ENCODE data around the gene ANKRD63.

Gene ANKRD63

DNA sequence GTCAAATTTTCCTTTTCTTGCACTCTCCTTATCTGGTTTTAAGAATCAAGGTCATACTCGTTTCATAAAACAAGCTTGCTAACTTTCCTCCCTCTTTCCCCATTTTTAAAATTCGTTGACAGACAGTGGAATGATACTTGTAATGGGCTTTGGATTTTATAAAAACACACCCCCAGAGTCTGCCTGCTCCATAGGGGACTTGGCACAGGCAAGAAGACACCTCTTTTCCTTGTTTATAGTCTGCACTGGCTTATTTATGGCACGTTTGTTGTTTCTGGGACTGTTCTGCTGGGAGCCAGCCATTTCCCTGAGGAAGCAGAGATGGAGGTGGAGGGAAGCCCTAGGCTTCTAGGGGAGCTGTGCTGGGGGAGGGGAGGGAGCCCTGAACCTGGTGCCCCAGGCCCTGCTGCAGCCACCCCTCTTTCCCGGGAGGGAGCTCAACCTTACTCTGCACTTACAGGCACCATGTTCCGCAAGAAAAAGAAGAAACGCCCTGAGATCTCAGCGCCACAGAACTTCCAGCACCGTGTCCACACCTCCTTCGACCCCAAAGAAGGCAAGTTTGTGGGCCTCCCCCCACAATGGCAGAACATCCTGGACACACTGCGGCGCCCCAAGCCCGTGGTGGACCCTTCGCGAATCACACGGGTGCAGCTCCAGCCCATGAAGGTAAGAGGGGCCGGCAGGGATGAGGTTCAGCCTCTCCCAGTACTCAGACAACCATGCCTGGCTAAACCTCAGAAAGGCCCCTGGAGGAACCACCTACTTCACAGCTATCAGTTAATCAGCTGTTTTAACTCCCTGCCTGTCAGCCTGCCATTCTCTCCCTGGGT is 18.3 kb downstream of the ANKRD63 start:
- in situ Hi-C loops (cut with MboI; ENCODE audit: low sequenced_read_pairs) = loop anchor here (25.0 kb wide), 1 partner anchor 477 kb away; the partner anchor contains the start of gene FSIP1

DNA sequence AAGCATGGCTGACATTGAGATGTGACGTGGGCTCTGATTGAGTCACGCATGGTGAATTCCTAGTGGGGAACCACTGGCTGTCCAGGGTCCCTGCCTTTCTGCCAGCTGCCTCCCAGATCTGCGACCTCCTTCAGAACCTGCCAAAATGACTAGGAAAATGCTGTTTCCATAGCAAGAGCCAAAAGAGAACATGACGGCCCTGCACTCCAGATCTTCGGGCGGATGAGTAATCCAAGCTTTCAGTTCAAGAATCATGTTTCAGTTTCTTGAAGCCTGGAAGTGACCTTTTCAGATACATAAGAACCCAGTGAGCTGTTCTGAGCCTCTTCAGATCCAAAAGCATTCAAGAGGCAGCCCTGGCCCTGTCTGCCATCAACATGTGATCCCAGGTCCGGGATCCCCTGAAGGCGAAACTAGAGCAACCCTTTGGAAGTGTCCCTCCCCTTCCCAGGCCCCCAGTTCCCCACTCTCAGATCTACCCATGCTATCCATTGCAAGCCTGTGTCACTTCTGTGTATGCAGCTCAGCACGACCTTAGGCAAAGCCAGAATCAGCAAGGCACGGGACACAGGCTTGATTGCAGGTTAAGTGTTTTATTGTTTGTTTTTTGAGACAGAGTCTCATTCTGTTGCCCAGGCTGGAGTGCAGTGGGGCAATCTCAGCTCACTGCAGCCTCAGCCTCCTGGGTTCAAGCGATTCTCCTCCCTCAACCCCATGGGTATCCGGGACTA is 19.7 kb downstream of the ANKRD63 start:
- in situ Hi-C loops (cut with MboI; ENCODE audit: low sequenced_read_pairs) = loop anchor here (25.0 kb wide), 1 partner anchor 476 kb away; the partner anchor contains the start of gene FSIP1

DNA sequence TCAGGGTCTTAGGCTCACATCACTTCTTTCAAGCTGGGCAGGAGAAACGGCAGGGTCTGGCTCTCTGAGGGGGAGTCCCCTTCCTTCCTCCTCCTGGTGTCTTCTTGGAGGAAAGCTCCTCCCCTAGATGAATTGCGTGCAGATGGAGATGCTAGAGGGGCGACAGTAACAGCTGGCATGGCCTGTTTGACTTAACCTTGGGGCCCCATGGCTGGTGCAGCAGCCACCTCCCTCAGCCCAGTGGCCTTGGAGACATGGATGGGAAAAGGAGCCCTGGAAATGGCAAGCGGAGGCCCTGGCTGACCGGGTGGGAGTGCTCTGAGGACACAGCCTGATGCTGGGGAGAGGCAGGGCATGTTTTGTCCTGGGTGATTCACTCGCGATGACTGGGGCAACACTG is 23.8 kb downstream of the ANKRD63 start:
- in situ Hi-C loops (cut with MboI; ENCODE audit: low sequenced_read_pairs) = loop anchor here (25.0 kb wide), 1 partner anchor 472 kb away; the partner anchor contains the start of gene FSIP1

DNA sequence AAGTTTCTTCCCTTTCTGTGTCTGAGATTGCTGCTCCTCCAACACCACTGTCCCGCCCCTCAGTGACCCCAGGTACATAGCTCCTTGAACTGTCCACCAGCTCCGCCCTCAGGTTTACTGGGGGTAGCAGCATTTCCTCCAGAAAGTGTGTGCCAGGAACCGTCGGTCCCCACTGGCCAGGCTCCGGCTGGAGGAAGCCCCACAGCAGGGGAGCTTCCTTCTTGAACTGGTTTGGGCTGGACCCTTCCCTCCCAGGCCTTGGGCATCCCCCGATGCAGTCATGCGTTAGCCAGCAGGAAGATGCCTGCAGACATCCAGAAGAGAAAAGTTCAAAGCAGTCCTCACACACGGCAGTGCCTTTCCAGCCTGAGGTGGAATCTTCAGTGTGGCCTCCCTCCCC is 24.3 kb downstream of the ANKRD63 start:
- in situ Hi-C loops (cut with MboI; ENCODE audit: low sequenced_read_pairs) = loop anchor here (25.0 kb wide), 1 partner anchor 471 kb away; the partner anchor contains the start of gene FSIP1

DNA sequence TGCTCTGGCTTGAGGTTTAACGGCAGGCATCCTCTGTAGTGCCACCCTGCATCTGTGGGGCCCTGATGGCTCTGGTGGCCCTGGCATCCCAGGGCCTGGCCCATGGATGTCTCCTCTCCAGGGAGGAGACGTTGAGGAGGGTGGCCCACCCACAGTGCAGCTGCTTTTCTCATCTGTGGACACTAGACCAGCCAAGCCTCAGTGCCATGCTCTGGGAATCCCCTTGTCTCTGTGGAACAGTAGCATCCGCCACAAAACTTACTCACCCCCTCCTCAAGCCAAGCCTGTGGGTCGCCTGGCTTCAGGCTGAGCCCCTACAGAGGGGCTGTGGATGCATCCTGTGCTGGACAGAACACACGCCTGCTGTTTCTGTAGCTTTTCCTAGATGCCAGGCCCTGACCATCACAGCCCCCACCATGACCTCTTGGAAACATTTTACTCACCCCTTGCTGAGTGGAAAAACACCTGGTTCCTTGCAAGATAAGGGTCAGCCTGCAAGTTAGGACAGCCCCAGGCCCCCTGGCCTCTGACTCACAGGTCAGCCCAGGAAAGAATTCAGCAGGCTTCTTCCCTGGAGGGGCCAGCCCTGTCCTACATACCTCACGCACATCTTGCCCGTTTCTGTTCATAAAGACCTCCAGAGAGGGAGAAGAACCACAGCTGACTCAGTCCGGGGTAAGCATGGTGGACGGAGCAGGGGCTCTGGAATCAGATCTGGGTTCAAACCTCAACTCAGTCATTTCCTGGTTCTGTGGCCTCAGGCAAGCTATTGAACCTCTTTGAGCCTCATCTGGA is 25.0 kb downstream of the ANKRD63 start:
- in situ Hi-C loops (cut with MboI; ENCODE audit: low sequenced_read_pairs) = loop anchor here (25.0 kb wide), 1 partner anchor 471 kb away; the partner anchor contains the start of gene FSIP1

DNA sequence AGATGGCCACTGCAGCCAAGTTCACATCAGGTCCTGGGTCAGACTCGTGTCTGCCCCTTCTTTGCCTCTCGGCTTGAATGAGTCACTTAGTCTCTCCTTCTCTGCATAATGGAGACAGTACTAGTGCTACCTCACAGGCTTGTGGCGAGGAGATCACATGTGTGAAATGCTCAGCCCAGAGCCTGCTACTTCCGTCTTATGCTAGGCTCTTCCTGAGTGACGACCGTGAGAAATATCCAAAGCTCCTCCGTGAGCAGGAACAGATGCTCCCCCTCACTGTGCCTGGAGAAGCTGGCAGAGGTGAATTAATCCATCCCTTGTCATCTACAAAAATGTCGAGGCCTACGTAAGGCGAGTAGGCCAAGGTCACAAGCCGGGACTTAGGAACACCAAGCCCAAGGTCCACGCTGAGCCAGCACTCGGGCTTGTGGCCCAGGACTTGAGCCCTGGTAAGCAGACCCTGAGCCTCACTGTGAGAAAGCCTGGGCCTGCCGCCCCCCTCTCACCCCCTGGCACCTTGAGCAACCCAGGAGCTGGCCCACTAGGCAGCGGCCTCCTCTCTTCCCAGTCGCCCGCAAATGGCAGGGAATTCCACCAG is 26.1 kb downstream of the ANKRD63 start:
- in situ Hi-C loops (cut with MboI; ENCODE audit: low sequenced_read_pairs) = loop anchor here (25.0 kb wide), 1 partner anchor 469 kb away; the partner anchor contains the start of gene FSIP1

DNA sequence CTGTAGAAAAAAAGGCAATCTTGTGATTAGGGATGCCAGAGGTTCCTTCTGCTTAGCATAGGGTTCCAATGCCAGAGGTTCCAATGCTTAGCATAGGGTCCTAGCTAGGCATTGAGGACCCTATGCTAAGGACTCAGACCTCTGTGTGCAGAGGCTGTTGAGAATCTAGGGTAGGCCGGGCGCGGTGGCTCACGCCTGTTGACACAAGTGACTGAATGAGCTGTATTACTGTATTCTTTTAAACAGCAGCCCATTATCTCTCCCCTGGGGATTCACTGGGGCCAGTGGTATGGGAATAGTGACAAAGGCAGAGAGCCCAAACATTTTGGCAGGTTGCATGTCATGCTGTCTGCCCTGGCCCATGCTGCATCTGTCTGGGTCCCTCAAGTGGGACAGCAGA is 27.8 kb downstream of the ANKRD63 start:
- in situ Hi-C loops (cut with MboI; ENCODE audit: low sequenced_read_pairs) = loop anchor here (25.0 kb wide), 1 partner anchor 468 kb away; the partner anchor contains the start of gene FSIP1

DNA sequence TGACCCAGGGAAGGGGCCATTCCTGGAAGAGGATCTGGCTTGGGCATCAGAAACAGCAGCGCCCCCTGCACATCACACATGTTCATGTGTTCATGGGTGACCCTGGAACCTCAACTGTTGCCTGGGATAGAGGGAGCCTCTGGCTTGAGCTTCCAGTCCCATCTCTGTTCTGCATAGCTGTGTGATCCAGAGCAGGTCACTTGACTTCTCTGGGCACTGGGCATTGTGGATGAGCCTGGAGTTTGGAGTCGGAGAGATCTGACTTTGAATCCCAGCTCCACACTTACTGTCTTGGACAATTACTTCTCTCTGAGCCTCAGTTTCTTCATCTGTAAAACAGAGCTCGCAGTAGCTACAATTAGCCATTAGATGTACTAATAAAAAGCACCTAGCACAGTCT is 28.4 kb downstream of the ANKRD63 start:
- in situ Hi-C loops (cut with MboI; ENCODE audit: low sequenced_read_pairs) = loop anchor here (25.0 kb wide), 1 partner anchor 467 kb away; the partner anchor contains the start of gene FSIP1

DNA sequence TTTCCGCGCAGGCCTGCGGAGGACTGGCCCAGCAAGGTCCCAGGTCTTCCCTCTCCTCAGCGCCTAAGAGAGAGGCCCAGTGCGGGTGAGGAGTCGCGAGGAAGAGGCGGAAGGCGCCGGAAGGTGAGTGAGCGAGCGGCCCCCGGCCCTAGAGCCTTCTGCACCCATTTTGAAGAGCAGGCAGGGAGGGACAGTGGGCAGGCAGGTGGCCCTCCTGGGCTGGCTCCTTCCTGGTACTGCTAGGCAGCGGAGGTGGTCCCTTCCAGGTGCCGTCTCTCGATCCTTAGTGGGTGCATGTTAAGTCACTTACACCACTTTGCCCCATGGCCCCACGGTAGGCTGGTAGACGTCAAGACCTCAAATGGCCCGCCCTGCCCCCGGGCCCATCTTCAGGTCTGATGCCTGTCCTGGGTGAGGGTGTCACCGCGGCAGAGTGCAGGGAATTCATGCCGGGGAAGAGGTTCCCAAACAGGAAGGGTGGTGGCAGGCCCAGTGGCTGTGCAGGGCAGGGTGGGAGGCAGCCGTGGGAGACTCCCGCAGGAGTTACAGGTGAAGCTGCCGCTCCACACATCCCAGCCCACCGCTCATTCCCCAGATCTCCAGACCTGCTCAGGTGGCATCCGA is 29.6 kb downstream of the ANKRD63 start:
- in situ Hi-C loops (cut with MboI; ENCODE audit: low sequenced_read_pairs) = loop anchor here (25.0 kb wide), 1 partner anchor 466 kb away; the partner anchor contains the start of gene FSIP1

DNA sequence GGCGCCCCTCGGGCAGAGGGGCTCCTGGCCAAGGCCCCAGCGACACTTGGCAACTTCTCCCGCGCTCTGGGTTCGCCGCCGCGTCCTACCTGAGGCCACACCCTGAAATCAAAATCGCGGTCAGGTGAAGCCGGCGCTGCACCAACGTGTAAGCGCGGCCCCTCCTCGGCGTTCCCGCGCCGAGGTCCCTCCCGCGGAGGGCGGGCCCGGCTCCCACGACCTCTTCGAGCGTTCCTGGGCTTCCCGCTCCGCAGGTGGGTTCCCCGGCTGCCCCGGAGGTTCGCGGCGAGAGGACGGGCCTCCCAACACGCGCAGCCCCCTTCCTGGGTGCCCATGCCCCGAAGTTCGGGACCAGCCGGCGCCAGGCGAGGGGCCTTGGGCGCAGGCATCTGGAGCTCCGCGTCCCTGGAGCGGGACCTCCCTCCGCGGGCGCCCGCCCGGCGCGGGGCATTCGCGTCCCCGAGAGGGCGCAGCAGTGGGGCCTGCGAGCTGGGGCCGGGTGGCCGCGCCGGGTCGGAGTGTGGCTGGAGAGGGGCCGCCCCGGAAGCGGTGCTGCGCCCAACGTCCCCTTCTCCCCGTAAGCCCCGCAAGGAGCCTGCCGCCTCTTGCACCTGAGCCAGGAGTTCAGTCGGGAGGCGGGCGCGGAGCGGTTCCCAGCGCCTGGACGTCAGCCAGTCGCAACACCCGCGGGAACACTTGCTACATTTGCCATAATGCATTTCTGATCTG is 30.3 kb downstream of the ANKRD63 start:
- in situ Hi-C loops (cut with MboI; ENCODE audit: low sequenced_read_pairs) = loop anchor here (25.0 kb wide), 1 partner anchor 465 kb away; the partner anchor contains the start of gene FSIP1

DNA sequence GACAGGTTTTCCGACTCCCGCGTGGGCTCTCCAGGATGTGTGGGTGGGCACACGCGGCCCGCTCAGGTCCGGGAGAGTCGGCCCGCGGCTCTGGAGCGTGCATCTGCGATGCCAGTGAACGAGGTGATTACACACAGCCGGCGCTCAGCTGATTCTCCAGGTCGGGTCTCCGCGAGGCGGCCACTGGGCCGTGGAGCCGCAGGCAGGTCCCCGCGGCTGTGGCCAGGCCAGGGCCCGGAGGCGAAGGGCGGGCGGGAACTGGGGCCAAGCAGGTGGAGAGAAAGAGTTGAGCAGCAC is 30.8 kb downstream of the ANKRD63 start:
- in situ Hi-C loops (cut with MboI; ENCODE audit: low sequenced_read_pairs) = loop anchor here (25.0 kb wide), 1 partner anchor 465 kb away; the partner anchor contains the start of gene FSIP1

DNA sequence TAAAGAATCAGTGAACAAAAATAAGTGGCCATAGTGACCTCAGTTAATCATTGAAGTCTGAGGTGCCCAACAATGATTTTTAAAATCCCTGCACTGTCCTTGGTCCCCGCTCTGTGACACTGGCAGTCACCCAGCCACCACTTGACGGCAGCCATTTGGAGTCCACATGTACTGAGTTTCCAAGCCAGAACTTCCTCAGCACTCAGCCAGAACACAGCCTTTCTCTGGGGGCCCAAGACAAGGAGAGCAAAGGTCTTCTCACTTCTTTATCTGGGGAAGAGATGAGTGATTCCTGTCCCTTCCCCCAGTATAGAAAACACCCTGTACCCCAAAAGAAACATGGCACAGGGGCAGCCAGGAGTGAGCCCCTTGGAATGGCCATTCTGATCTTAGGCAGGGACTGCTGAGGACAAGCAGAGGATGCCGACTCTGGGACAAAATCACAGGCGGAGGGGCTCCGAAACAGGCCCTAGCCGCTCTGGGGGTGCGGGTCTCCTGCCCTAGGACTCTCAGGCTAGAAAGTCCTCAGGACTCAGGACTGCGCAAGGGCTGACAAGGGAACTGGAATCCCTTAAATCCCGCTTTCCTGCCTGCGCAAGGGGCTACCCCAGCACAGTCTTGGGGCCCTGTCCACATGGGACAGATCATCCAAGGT is 31.3 kb downstream of the ANKRD63 start:
- in situ Hi-C loops (cut with MboI; ENCODE audit: low sequenced_read_pairs) = loop anchor here (25.0 kb wide), 1 partner anchor 464 kb away; the partner anchor contains the start of gene FSIP1

DNA sequence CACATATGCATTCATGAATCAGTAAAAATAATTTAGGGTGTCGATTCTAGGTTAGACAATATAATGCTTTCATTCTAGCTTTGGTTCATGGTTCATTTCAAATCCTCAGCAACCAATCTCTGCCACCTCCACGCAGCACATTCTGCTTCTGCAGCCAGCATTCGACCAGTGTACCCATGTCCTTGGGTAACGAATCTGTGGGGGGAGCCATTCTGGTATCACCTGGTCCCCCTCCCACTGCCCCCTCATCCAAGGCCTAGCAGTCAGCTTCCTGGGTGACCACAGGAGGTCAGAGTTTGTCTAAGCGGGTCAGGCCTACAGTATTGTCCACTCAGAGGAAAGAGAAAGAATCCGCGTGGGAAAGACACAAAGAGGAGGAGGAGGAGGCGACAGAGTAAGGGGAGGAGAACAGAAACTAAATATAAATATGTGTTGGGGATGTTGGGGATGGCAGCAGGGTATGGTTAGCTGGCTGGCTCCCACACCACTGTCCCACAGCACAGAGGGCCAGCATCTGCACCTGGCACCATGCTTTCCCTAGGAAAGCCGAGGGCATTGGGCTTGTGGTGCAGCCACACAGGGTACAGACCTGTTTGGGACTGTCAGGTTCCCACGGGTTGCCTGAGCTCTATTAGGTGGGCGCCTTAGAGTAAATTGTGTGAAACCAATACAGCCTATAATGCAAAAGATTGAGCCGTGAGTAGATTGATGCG is 31.9 kb downstream of the ANKRD63 start:
- in situ Hi-C loops (cut with MboI; ENCODE audit: low sequenced_read_pairs) = loop anchor here (25.0 kb wide), 1 partner anchor 464 kb away; the partner anchor contains the start of gene FSIP1

DNA sequence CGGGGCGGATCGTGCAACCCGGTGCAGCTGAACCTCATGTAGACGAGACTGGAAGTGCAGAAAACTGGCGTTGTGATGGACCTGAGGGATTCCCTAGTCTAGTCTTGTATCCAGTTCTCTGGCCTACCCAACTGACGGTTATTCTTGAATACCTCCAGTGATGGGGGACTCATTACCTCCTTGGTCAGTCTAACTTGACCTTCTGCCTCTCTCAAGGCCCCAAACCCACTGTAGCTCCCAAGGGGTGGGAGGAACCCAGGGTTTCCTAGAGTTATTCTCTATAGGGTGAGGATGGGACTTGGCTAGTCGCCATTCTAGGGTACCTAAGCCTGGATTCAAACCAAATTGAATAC is 32.6 kb downstream of the ANKRD63 start:
- in situ Hi-C loops (cut with MboI; ENCODE audit: low sequenced_read_pairs) = loop anchor here (25.0 kb wide), 1 partner anchor 463 kb away; the partner anchor contains the start of gene FSIP1

DNA sequence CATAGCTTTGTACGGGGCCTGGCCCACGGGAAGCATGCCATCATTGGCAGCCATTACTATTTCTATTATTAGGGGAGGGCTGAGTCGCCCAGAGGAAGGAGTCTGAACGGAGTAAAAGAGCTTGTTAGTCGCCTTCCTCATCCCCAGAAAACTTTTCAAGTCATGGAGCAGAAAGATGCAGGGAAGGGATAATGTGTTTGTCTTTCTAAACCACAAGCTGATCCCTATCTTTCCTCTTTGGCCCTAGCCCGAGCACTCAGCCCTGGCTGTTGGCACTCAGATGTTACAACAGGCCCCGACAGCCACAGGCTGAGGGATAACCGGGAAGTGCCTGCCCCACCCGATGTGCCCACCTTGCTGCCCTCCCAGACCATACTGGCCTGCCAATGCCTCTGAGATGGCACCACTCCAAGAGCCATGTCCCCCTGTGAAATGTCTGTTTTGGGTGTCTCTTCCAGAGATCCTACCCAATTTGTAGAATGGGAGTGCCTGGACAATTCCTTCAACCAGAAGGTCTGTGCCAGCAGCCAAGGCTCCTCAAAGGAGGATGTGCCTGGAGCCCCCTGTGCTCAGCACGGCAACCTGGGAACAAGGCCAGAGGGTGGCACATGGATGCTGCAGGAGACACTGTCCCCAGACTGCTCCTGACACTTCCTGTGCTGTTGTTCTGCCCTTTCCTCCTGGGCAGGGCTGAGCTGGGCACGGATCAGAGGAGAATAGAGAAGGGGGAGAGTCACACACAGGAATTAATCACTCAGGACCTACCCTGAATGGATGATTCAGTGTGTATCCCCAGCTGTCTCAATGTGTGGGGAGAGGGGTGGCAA is 33.2 kb downstream of the ANKRD63 start:
- in situ Hi-C loops (cut with MboI; ENCODE audit: low sequenced_read_pairs) = loop anchor here (25.0 kb wide), 1 partner anchor 462 kb away; the partner anchor contains the start of gene FSIP1

DNA sequence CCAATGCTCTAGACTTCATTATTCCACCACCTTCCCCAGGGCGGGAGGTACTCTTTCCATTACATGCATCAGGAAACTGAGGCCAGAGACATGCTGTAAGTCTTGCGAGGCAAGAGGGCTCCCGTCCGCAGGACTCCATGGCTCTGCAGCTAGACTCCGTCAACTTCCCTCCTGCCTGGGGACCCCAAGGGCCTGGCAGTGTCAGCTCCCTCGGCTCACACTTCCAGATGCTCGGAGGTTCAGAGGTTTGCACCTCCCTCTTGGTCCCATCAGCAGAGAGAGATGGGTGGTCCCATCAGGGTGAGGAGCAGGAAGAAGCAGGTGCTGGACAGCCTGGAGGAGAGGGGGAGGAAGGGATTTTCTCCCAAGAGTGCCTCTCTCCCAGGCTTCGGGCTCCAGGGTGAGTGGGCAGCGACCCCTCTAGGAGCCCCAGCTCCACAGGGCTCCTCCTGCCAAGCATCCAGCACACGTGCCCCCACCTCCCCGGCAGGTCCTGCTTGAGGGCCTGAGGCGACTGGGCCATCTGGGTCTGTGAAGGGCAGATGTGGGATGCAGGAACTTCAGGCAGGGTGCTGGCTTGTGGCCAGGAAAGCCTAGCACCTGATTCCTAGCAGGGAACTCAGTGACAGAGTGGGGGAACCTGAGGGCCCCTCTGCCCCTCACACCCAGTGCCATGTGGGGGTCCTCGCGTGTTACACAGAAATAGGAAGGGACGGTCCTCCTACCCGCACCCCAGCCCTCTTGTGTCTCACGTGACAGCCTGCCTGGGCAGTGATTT is 34.7 kb downstream of the ANKRD63 start:
- in situ Hi-C loops (cut with MboI; ENCODE audit: low sequenced_read_pairs) = no loop called here

All from HL-60/S4 (cell line).